Measurements from ENCODE around the gene EEF1AKMT2. TPM values are rescaled to one million over a fixed set of nuclear protein-coding genes. Genes with fewer than 3 reads are reported as not detected.

Gene EEF1AKMT2
- total and polyA plus RNA-seq, 10 donors, result 15.3 to 27.1 (median 17.2) TPM

GRCh38 chr10:124733571-124734245 lies 58.0 kb downstream of the EEF1AKMT2 start:
- Histone ChIP-seq H3K4me3 (peak overlapping the region in 1 of 8 donors; percentile 40), H3K4me1 (peaks cover 88 to 100% (median 100%) of the 10 kb centered on the region in 6 donors), H3K27me3 (replicated peaks in 1 of 7) (no peaks in the 10 kb centered on the region), H3K9me3 (no peaks in the 10 kb centered on the region), H3K27ac (peak overlapping the region; percentile 71 to 95 (median 87)), H3K36me3 (peaks cover 0 to 39% (median 0%) of the 10 kb centered on the region in 6 donors)
- TF ChIP-seq POLR2AphosphoS5 (IDR thresholded peaks at IDR 0.05) (no peak), POLR2A (IDR thresholded peaks at IDR 0.05) (no peak), CTCF (IDR thresholded peaks at IDR 0.05 in 8 of 11, conservative IDR thresholded peaks at IDR 0.05 in 3 of 11) (no peak)
- WGBS, 5 donors, result 63 to 79% (median 74%) methylated on average over 13 of the region's 13 CpGs
- no peak for DNase-seq
- intact Hi-C loops (cut with DNase I; ENCODE audit: low total_unique reads), result no loop called here

DNA sequence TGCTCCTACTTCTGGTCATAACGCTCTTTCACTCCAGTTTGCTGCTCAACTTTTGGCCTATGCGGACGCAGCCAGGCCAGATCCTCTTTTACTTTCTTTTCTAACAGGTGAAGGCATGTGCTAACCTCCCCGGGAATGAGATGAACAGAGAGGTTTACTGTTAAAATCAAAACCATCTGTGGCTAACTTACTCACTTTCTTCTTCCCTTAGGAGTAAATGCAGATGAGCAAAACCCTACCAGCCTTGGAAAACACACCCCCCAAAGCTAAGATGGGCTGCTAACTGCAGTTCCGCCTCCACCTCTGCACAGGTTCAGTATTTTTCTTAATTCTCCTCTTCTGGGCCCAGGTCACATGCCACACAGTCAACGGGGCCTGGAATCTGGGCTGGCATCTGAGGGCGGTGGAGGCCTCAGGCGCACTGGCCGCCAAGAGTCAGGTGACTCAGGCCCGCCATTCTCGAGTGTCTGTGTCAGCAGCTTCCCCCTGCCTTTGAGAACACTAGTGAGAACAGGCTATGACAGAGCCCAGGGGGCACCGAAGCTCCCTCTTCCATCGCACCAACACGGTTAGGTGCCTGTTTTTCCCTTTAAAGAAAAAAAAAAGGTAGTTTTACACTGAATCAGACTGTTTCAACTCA lies 58.6 kb downstream of the EEF1AKMT2 start:
- Histone ChIP-seq H3K9me3 (no peaks in the 10 kb centered on the region), H3K4me1 (peaks cover 88 to 100% (median 100%) of the 10 kb centered on the region in 6 donors), H3K36me3 (peaks cover 0 to 39% (median 0%) of the 10 kb centered on the region in 6 donors), H3K4me3 (peak overlapping the region in 2 of 8 donors; percentile 13 to 19), H3K27me3 (replicated peaks in 1 of 7) (no peaks in the 10 kb centered on the region), H3K27ac (peak overlapping the region; percentile 71 to 95 (median 87))
- intact Hi-C loops (cut with DNase I; ENCODE audit: low total_unique reads), result no loop called here
- TF ChIP-seq POLR2AphosphoS5 (IDR thresholded peaks at IDR 0.05), result peak; percentile 32 to 64 (median 54)
- TF ChIP-seq POLR2A (IDR thresholded peaks at IDR 0.05), result no peak
- no peak for TF ChIP-seq CTCF (IDR thresholded peaks at IDR 0.05 in 8 of 11, conservative IDR thresholded peaks at IDR 0.05 in 3 of 11)
- DNase-seq, result peak; percentile 87
- 53 to 65% (median 55%) methylated on average over 13 to 14 of the region's 14 CpGs for WGBS, 5 donors

- H3K9me3 ChIP-seq, result no peaks in the 10 kb centered on the region
- no peak for TF ChIP-seq POLR2AphosphoS5 (IDR thresholded peaks at IDR 0.05)
- no peak for TF ChIP-seq CTCF (IDR thresholded peaks at IDR 0.05 in 8 of 11, conservative IDR thresholded peaks at IDR 0.05 in 3 of 11)
- no peak for TF ChIP-seq POLR2A (IDR thresholded peaks at IDR 0.05)
- 87 to 92% (median 87%) methylated on average over 9 of the region's 9 CpGs for WGBS, 5 donors
- peaks cover 0 to 37% (median 0%) of the 10 kb centered on the region in 6 donors for H3K36me3 ChIP-seq
- peaks cover 85 to 100% (median 100%) of the 10 kb centered on the region in 6 donors for H3K4me1 ChIP-seq
- peak overlapping the region; percentile 71 to 95 (median 87) for H3K27ac ChIP-seq
- intact Hi-C loops (cut with DNase I; ENCODE audit: low total_unique reads), result no loop called here
- H3K27me3 ChIP-seq (replicated peaks in 1 of 7), result no peaks in the 10 kb centered on the region
- H3K4me3 ChIP-seq, result no peak overlapping the region
- peak; percentile 73 for DNase-seq
Measured at GRCh38 chr10:124731551-124731950, 60.1 kb downstream of the EEF1AKMT2 start.

GRCh38 chr10:124730790-124731189 lies 60.9 kb downstream of the EEF1AKMT2 start:
- TF ChIP-seq CTCF (IDR thresholded peaks at IDR 0.05 in 8 of 11, conservative IDR thresholded peaks at IDR 0.05 in 3 of 11) (no peak), POLR2A (IDR thresholded peaks at IDR 0.05) (no peak), POLR2AphosphoS5 (IDR thresholded peaks at IDR 0.05) (no peak)
- no peaks in the 10 kb centered on the region for H3K27me3 ChIP-seq (replicated peaks in 1 of 7)
- H3K27ac ChIP-seq, result peak overlapping the region; percentile 16 to 95 (median 87)
- WGBS, 5 donors, result 70 to 84% (median 78%) methylated on average over 3 of the region's 3 CpGs
- intact Hi-C loops (cut with DNase I; ENCODE audit: low total_unique reads), result no loop called here
- H3K9me3 ChIP-seq, result no peaks in the 10 kb centered on the region
- H3K36me3 ChIP-seq, result peaks cover 0 to 35% (median 0%) of the 10 kb centered on the region in 6 donors
- H3K4me3 ChIP-seq, result no peak overlapping the region
- no peak for DNase-seq
- peaks cover 77 to 100% (median 99%) of the 10 kb centered on the region in 6 donors for H3K4me1 ChIP-seq
